Cerebellar nuclear complex (tissue), 1 donor: ENCODE results near the gene DIO3.
"Not testable (repeated sequence)": the region's sequence is repeated elsewhere in the genome, so short reads cannot be mapped to it uniquely, and the experiment has no call there.

ENCODE experiments used
- DNase-seq, 2 experiments: peaks; one replicate each; lab custom pipeline; 2025; lab: John Stamatoyannopoulos, UW

The DIO3 gene

GRCh38 chr14:101542391-101542790 lies 18.9 kb upstream of the DIO3 start:
- DNase-seq, result no peak

DNA sequence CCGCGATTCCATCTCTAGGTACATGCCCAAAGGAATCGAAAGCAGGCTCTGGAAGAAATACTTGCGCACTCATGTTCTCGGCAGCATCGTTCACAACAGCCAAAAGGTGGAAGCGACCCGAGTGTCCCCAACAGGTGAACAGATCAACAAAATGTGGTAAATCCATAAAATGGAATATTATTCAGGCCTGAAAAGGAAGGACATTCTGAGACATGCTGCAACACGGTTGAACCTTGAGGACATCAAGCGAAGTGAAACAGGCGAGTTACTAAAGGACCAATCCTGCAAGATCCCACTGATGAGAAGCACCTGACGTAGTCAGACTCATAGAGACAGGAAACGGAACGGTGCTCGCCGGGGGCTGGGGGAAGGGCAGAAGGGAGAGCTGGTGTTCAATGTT lies 17.5 kb upstream of the DIO3 start:
- no peak for DNase-seq

DNA sequence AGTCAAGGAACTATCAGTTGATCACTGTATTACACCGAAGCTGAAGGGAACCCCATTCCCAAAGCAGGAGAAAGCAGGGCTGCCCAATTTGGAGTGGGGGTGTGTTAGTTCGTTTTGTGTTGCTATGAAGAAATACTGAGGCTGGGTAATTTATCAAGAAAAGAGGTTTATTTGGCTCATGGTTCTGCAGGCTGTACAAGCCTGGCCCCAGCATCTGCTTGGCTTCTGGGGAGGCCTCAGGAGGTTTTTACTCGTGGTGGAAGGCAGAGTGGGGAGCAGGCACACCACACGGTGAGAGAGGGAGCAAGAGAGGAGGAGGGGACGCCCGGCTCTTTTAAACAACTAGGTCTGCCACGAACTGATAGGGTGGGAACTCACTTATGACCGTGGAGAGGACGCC lies 16.7 kb upstream of the DIO3 start:
- no peak for DNase-seq

DNA sequence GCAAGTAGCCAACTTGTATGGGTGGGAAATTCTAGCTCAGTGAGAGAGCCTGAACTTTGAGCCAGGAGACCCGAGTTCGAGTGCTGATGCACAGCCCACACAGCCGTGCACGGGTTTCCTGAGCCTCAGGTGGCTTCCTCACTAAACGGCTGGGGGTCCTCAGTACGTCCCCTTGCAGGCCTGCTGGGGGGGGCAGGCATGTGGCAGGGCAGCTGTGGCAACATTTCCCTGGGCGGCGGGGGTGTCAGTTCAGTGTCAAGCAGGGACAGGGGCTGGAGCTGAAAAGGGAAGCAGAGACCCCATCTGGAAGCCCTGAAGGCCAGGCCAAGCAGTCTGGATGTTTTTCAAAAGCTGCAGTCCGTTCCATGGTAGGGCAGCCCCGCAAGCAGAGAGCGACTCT lies 14.6 kb upstream of the DIO3 start:
- no peak for DNase-seq

DNA sequence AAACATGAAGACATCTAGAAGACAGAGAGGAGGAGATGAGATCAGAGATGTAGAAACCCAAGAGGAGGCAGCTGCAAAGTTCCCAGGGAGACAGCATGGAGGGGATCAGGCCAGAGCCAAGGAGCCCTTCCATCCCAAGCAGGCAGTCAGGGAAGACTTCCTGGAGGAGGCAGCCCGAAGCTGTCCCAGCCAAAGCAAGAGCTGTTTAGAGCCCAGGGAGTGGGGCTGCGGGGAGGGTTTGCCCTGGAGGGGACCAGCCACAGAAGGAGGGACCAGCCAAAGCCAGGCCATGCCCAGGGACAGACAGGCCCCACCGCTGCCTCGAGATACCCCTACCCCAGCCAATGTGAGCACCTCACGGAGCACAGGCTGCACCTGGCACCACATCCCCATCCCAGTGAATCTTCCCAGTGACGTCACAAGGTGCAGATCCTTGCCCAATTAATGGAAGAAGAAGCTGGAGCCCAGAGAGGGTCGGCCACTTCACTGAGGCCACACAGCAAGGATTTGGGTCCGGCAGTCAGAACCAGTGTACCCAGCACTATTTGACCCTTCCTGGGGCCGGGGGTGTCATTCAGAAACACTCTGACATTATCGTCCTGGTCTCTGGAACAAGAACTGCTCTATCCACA lies 14.1 kb upstream of the DIO3 start:
- no peak for DNase-seq

DNA sequence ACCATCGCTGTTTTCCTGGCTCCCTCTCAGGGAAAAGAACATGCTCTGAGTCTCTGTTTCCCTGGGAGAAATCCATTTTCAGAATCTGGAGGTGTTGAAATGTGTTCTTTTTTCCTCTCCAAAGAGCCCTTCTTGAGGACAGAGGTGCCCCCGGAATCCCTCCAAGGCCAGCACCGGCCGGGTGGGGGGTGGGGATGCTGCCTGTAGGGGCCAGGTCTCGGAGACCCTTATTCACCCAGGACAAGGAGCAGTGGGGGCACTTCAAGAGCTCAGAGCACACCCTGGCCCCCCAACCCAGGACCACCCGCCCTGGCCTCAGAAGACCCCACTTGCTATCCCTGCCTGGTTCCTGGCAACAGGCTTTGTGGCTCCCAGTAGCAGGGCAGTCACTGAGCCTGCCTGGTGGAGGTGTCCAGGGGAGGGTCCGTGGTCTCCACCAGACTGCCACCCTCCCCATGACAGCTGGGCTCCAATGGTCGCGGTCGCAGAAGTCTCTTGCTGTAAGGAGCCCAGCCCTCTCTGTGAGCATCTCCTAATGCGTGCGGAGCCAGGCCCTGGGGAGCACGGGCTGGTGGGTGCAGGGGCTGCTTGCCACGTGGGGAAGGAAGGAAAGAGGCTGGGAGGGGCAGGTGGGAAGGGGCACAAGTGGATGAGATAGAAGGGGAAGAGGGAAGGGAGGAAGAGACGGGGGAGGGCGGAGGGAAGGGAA lies 13.2 kb upstream of the DIO3 start:
- no peak for DNase-seq

DNA sequence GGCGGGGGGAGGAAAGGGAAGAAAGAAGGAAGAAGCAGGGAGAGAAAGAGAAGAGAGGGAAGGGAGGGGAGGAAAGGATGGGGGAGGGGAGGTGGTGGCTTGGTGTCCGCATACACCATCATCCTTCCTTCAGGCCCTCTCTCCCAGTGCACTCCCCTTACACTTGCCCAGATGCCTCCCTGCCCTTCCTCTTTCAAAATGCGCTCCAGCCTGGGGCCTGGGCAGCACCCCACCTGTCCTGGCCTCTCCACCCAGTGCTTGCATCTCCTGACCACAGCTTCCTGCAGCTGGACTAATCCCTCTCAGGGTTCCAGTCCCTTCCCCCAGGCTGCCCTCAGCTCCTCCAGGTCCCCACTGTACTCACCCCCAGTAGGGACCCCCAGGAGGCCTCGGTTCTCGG lies 12.6 kb upstream of the DIO3 start:
- DNase-seq, result no peak

- DNase-seq, result no peak
Observed at GRCh38 chr14:101549154-101549553, 12.1 kb upstream of the DIO3 start.

- DNase-seq, result not testable (repeated sequence)
Observed at GRCh38 chr14:101550202-101550912, 10.9 kb upstream of the DIO3 start.

- DNase-seq, result no peak
Observed at GRCh38 chr14:101551729-101552595, 9.3 kb upstream of the DIO3 start.

DNA sequence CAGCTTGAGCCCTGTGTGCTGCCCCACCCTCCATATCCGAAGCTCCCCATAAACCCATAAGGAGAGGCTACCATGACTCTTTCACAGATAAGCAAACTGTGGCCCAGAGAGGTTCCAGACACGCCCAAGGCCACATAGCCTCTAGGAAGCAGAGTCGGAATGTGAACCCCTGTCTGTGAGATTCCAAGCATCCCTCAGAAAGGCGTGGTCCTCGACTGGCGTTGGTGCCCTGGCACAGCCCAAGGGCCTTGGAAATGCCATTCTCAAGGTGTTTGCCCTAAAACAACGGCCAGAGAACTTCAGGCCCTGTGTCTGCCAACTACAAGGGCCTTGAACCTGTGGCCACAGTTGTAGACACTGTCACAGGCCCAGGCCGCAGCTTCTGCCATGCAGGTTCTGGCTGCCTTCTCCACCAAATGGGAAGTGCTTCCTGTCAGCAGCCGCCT lies 8.5 kb upstream of the DIO3 start:
- DNase-seq, result no peak

DNA sequence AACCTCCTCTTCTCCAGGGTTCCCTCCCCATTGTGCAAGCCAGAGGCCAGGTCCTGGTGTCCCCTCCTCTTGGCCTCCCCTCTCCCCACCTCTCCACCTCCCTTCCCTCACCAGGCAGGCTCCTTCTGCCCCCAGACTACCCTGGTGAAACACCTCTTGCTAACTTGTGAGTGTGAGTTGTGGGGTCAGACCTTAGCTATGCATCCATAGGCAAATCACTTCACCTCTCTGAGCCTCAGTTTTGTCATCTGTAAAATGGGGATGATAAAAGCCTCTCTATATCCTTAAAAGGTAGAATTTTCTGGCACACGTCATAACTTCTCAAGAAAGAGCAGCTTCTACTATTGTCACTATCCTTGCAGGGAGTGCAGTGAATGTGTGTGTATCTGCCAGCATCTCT lies 7.9 kb upstream of the DIO3 start:
- DNase-seq, result no peak

GRCh38 chr14:101553931-101554330 lies 7.4 kb upstream of the DIO3 start:
- DNase-seq, result no peak

- DNase-seq, result no peak
Observed at GRCh38 chr14:101554991-101555668, 6.2 kb upstream of the DIO3 start.

DNA sequence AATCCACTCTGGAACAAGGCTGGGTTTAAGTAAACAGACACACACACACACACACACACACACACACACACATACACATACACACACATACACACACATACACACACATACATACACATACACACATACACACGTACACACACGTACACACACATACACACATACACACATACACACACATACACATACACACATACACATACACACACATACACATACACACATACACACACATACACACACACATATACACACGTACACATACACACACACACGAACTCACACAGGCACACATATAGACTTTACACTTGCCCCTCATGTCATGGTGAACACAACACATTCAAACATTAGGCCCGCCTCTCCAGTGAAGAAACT lies 5.6 kb upstream of the DIO3 start:
- DNase-seq, result not testable (repeated sequence)

DNA sequence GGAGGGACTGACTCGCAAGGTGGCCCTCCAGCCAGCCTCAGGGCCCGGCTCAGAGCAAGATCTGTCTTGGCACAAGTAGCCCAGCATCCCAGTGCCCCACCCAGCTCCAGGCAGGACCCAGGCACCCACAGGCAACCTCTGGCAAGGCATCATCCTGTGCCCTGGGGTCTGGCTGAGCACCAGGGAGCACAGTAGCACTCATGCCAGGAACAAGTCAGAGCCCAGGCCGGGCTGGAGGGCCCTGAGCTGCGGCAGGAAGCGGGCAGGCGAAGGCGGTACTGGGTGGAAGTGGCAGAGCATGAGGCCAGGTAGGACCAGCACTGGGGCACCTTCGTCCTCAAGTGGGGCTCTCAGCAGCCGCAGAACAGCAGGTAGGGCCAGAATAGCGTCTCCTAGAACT lies 5.2 kb upstream of the DIO3 start:
- DNase-seq, result no peak

GRCh38 chr14:101556566-101557320 lies 4.6 kb upstream of the DIO3 start:
- no peak for DNase-seq

GRCh38 chr14:101557321-101557695 lies 4.0 kb upstream of the DIO3 start:
- DNase-seq, result no peak

GRCh38 chr14:101557811-101558738 lies 3.2 kb upstream of the DIO3 start:
- DNase-seq, result no peak

DNA sequence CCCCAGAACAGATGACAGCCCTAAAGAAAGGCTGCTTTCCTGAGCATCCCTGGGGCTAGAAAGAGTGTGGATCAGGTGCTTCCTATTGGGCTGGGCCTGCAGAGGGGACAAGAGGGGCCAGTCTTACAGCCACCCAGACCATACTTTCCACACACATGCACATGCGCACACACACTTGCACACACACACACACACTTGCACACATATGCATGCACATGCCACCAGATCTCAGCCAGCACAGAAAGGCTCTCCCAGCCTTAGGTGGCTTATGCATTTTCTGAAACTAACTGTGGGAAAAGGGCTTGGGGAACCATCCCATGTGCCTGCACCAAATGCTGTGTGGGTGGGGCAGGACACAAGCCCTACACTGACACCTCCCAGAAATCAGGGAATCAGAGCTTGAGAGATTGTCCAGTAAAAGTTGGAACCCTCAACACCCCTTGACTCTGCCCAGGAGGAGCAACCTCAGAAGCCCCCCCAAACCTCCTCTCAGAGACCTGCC lies 2.5 kb upstream of the DIO3 start:
- no peak for DNase-seq
